Anterior cingulate cortex (tissue), 58 donors: ENCODE measurements around the gene VWF.

Experiments used
- DNase-seq, 58 donors: peaks; one replicate each; lab custom pipeline; 2025; lab: John Stamatoyannopoulos, UW

Gene VWF

DNA sequence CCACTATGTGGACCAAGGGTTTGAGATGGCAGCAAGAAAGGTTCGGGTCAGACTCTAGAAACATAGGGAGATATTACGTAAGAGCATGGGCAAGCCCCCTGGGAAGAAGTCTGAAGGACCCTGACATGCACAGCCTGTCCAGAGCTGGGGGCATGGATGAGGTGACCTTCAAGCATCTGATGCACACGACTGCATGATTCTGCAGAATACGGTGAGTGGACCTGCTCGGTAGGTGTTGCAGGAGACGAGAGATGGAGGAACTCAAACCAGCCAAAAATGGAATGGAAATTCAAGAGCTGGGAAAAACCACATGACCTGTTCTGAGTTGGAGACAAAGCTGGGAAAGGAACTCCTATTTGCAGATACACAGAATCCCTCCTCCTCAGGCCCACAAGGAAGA, 223.1 kb downstream of the VWF start:
- no peak for DNase-seq

DNA sequence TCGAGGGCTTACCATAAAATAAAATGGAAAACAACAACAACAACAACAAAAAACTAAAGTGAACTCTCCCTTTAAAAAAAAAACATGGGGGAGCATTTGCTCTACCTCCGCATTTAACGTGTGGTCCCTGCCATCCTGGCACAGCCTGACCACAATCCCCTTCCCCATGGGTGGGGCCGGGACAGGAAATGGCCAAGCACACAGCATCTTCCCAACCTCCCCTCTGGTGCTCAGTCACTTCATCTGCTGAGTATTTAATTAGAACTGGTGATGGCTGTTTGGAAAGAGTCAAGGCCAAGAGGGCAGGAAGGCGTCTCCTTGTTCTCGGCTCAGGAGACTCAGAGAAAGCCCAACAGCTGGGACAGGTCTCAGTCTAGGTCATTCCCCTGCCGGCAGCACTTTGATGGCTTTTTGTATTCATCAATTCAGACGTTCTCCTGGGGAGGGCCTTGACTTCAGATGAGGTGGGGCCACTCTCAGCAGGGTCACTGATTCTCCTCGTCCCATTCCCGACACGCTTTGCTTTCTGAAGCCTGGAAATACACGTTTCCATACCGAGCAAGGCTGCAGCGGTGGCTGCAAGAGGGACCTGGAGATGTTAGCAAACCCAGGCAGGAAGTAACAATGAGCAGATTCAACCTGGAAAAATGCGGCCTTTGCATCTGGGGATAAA, 223.8 kb downstream of the VWF start:
- no peak for DNase-seq

GRCh38 chr12:5900076-5900475, 224.4 kb downstream of the VWF start:
- DNase-seq: no peak

GRCh38 chr12:5899675-5900074, 224.8 kb downstream of the VWF start:
- no peak for DNase-seq

- DNase-seq: no peak
These were observed 225.6 kb downstream of the VWF start for GRCh38 chr12:5898874-5899273.
